Psoas muscle (tissue), 8 donors: ENCODE results near the gene C1orf74. TPM values are rescaled to one million over a fixed set of nuclear protein-coding genes. Genes with fewer than 3 reads are reported as not detected.

Experiments used
- ATAC-seq, 4 donors: fragments of 200-7000 bp; cut with Tn5 transposase; one replicate each; pipeline ENCODE4 v1.9.1; 2020; ENCODE audit warnings: moderate library complexity in 3 of 4, mild to moderate bottlenecking in 2 of 4
- DNase-seq, 2 donors: peaks; one replicate each; pipeline ENCODE4 v3.0.0-alpha.2; 2020
- H3K27ac ChIP-seq: fragments of 200-600 bp; one replicate; pipeline ENCODE4 v1.8.0; 2022
- H3K27me3 ChIP-seq, 3 donors: fragments of 200-600 bp in 1 of 3; one replicate each; pipeline versions ENCODE4 v1.6.1 to v1.8.0; 2013 to 2022; ENCODE audit warnings: low read length in 2 of 3, mild to moderate bottlenecking in 2 of 3, moderate library complexity in 1 of 3; ENCODE audit not compliant: insufficient read depth in 3 of 3
- H3K36me3 ChIP-seq, 2 donors: fragments of 200-600 bp in 1 of 2; one replicate each; pipeline versions ENCODE4 v1.6.1 to v1.8.0; 2013 to 2022; ENCODE audit warnings: low read depth in 1 of 2, mild to moderate bottlenecking in 1 of 2, moderate library complexity in 1 of 2; ENCODE audit not compliant: insufficient read depth in 1 of 2
- H3K4me1 ChIP-seq: fragments of 200-600 bp; one replicate; pipeline ENCODE4 v1.8.0; 2022
- H3K4me3 ChIP-seq: fragments of 200-600 bp; one replicate; pipeline ENCODE4 v1.8.0; 2022; ENCODE audit warnings: mild to moderate bottlenecking
- H3K9me3 ChIP-seq: fragments of 200-600 bp; one replicate; pipeline ENCODE4 v1.8.0; 2022
- WGBS, 3 donors: extraction: QIAGEN DNeasy Blood & Tissue Kit; methylation state at CpG; one replicate each; pipeline versions ENCODE4 v1.1.6 to v1.1.7; 2013; 5-methylcytosine and 5-hydroxymethylcytosine counted together
- intact Hi-C, 2 donors: fragments of 100-400 bp; cut with DNase I; formaldehyde crosslinking; loops; one replicate each; pipeline versions ENCODE4 v1.11.0 to v1.14.2; 2022
- polyA plus RNA-seq, 3 donors: library from polyadenylated mRNA; stranded (reverse); fragments of 200-250 nt; gene quantifications; one replicate each; pipeline ENCODE4 v1.2.3, GENCODE V29; 2013
- total RNA-seq, 4 donors: library from RNA; stranded (reverse); fragmentation: NEBNext Ultra II Directional in 2 of 4; extraction: Animal tissue kit (Norgen Biotek cat#: 25700) in 2 of 4; gene quantifications; one replicate each; pipeline versions ENCODE4 v1.2.1 to v1.2.4, GENCODE V29; 2021 to 2023
- TF ChIP-seq, protein P1 (sequence below): fragments of 200-600 bp; IDR thresholded peaks from one replicate; pipeline ENCODE4 v1.8.0; 2022; ENCODE audit warnings: antibody characterized with exemption
- donor health status: healthy with polysubstance abuse.
- donor health status: DM: no; HTN: no; CAD: no; lungs with moderate emphysema.
- donor health status: Bipolar disorder and iron deficiency.
- donor health status: healthy.
- donor health status: DM: yes; HTN: yes; CAD: no.
- donor health status: DM: no; HTN: no; CAD: no.
- donor health status: DM: no; HTN: no; CAD: no.
- donor health status: DM: yes; HTN: yes; CAD: no.

Gene C1orf74
- total and polyA plus RNA-seq, 7 donors, result 0.45 to 1.8 (median 1.2) TPM

- H3K36me3 ChIP-seq, result no peaks in the 10 kb centered on the region
Observed at GRCh38 chr1:209761011-209761635, 23.2 kb downstream of the C1orf74 start.

GRCh38 chr1:209759829-209760359 lies 24.5 kb downstream of the C1orf74 start:
- WGBS, 3 donors, result 36 to 58% (median 50%) methylated on average over 12 of the region's 12 CpGs
- Histone ChIP-seq H3K27ac (no peak overlapping the region), H3K4me3 (no peak overlapping the region), H3K36me3 (no peaks in the 10 kb centered on the region), H3K4me1 (no peaks in the 10 kb centered on the region), H3K9me3 (no peaks in the 10 kb centered on the region), H3K27me3 (no peaks in the 10 kb centered on the region)
- DNase-seq (no peak), ATAC-seq (peak in 3 of 4 donors; percentile 32 to 46 (median 45))
- intact Hi-C loops, result no loop called here
- TF ChIP-seq, protein P1, sequence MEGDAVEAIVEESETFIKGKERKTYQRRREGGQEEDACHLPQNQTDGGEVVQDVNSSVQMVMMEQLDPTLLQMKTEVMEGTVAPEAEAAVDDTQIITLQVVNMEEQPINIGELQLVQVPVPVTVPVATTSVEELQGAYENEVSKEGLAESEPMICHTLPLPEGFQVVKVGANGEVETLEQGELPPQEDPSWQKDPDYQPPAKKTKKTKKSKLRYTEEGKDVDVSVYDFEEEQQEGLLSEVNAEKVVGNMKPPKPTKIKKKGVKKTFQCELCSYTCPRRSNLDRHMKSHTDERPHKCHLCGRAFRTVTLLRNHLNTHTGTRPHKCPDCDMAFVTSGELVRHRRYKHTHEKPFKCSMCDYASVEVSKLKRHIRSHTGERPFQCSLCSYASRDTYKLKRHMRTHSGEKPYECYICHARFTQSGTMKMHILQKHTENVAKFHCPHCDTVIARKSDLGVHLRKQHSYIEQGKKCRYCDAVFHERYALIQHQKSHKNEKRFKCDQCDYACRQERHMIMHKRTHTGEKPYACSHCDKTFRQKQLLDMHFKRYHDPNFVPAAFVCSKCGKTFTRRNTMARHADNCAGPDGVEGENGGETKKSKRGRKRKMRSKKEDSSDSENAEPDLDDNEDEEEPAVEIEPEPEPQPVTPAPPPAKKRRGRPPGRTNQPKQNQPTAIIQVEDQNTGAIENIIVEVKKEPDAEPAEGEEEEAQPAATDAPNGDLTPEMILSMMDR, result no peak

More at GRCh38 chr1:209761011-209761635, 23.2 kb downstream of the C1orf74 start:
- Histone ChIP-seq H3K27me3 (no peaks in the 10 kb centered on the region), H3K4me1 (no peaks in the 10 kb centered on the region), H3K4me3 (no peak overlapping the region), H3K27ac (no peak overlapping the region), H3K9me3 (no peaks in the 10 kb centered on the region)
- ATAC-seq (no peak), DNase-seq (no peak)
- TF ChIP-seq, protein P1, result no peak
- intact Hi-C loops, result no loop called here

DNA sequence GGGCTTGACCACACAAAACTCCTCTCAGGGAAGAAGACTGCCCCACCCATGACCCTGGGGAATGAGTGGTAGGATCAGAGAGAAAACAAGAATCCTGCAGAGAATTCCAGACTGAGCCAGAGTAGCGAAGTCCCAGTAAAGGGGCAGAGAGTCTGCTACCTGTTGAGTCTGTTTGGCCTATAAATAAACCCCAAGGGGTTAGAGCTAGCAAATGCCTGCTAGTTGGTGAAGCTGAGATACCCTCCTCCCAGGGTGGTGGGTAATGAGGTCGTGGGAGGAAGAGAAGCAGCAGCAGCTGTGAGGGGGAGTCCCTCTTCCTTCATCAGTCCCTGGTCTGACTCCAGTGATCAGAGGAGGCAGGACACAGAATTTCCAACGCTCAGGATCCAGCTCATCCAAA lies 26.0 kb downstream of the C1orf74 start:
- Histone ChIP-seq H3K4me3 (no peak overlapping the region), H3K36me3 (no peaks in the 10 kb centered on the region), H3K27ac (no peak overlapping the region), H3K4me1 (no peaks in the 10 kb centered on the region), H3K9me3 (no peaks in the 10 kb centered on the region), H3K27me3 (no peaks in the 10 kb centered on the region)
- ATAC-seq (no peak), DNase-seq (no peak)
- intact Hi-C loops, result no loop called here
- WGBS, 3 donors, result 45 to 54% (median 52%) methylated on average over 3 of the region's 3 CpGs
- TF ChIP-seq, protein P1, result no peak

GRCh38 chr1:209756615-209757445 lies 27.5 kb downstream of the C1orf74 start:
- intact Hi-C loops, result no loop called here
- WGBS, 3 donors, result 70 to 85% (median 82%) methylated on average over 5 of the region's 5 CpGs
- no peak overlapping the region for H3K27ac ChIP-seq

More at GRCh38 chr1:209756615-209757445, 27.5 kb downstream of the C1orf74 start:
- Histone ChIP-seq H3K4me1 (no peaks in the 10 kb centered on the region), H3K27me3 (no peaks in the 10 kb centered on the region), H3K4me3 (peak overlapping the region; percentile 16), H3K9me3 (no peaks in the 10 kb centered on the region), H3K36me3 (no peaks in the 10 kb centered on the region)
- no peak for ATAC-seq
- TF ChIP-seq, protein P1, result no peak
- no peak for DNase-seq
